IMR-90 (cell line): Measurements from ENCODE around the gene POFUT2. TPM values are rescaled to one million over a fixed set of nuclear protein-coding genes. Genes with fewer than 3 reads are reported as not detected.

ENCODE experiments used
- ATAC-seq: fragments of 200-7000 bp; cut with Tn5 transposase; 2 replicates; pipeline ENCODE4 v1.9.1; 2020; ENCODE audit warnings: low read depth, mild to moderate bottlenecking, moderate library complexity
- BruUV-seq: library from RNA; stranded (reverse); fragments of 400-500 nt; replicated peaks from 2 replicates; lab custom pipeline; 2021; lab: Mats Ljungman, UMichigan
- CTCF ChIA-PET: fragments of 300-600 bp; formaldehyde crosslinking; extraction: SDS; loops from one replicate; lab custom pipeline; 2021; ENCODE audit warnings: antibody characterized with exemption; lab: Yijun Ruan, JAX
- POLR2A ChIA-PET: fragments of 300-600 bp; sonication (Branson Sonifier 250); formaldehyde crosslinking; loops from one replicate; lab custom pipeline; 2022; ENCODE audit warnings: antibody characterized with exemption; ENCODE audit not compliant: unreplicated experiment; lab: Charles Lee
- DNase-seq: peaks from one replicate; pipeline ENCODE4 v3.0.0; 2013
- H2AFZ ChIP-seq: replicated peaks from 2 replicates; pipeline ENCODE3; 2013; ENCODE audit warnings: low read length, mild to moderate bottlenecking; ENCODE audit not compliant: poor library complexity
- H2AK5ac ChIP-seq: 2 replicates; pipeline ENCODE4 v1.6.1; 2013; ENCODE audit warnings: low read depth, low read length, inconsistent platforms
- H2AK9ac ChIP-seq: replicated peaks from 2 replicates; pipeline ENCODE3; 2013; ENCODE audit warnings: mild to moderate bottlenecking, low read depth, low read length, moderate library complexity; ENCODE audit not compliant: poor library complexity
- H2BK120ac ChIP-seq: 2 replicates; pipeline ENCODE4 v1.6.1; 2013; ENCODE audit warnings: low read depth, low read length, inconsistent platforms
- H2BK15ac ChIP-seq: 3 replicates; pipeline ENCODE4 v1.6.1; 2013; ENCODE audit warnings: low read depth, low read length, inconsistent platforms
- H2BK20ac ChIP-seq: 2 replicates; pipeline ENCODE4 v1.6.1; 2013; ENCODE audit warnings: low read depth, mild to moderate bottlenecking, inconsistent platforms, low read length, moderate library complexity
- H2BK5ac ChIP-seq: 2 replicates; pipeline ENCODE4 v1.6.1; 2013; ENCODE audit warnings: mild to moderate bottlenecking, low read depth, low read length, inconsistent platforms; ENCODE audit not compliant: poor library complexity, severe bottlenecking
- H3K14ac ChIP-seq: replicated peaks from 2 replicates; pipeline ENCODE4 v1.6.1; 2013; ENCODE audit warnings: low read depth, low read length, inconsistent platforms
- H3K18ac ChIP-seq: 2 replicates; pipeline ENCODE4 v1.6.1; 2013; ENCODE audit warnings: low read depth, low read length, control low read depth
- H3K23ac ChIP-seq: 2 replicates; pipeline ENCODE4 v1.6.1; 2013; ENCODE audit warnings: low read depth, low read length, inconsistent platforms
- H3K27ac ChIP-seq: 2 replicates; pipeline ENCODE4 v1.5.1; 2013; ENCODE audit warnings: mild to moderate bottlenecking, control low read depth, low read length; ENCODE audit not compliant: insufficient read depth
- H3K27me3 ChIP-seq: 2 replicates; pipeline ENCODE4 v1.6.1; 2013; ENCODE audit warnings: low read length; ENCODE audit not compliant: control insufficient read depth, insufficient read depth
- H3K36me3 ChIP-seq: 2 replicates; pipeline ENCODE4 v1.6.1; 2013; ENCODE audit warnings: low read length, mixed read lengths; ENCODE audit not compliant: control insufficient read depth, insufficient read depth
- H3K4ac ChIP-seq: 2 replicates; pipeline ENCODE4 v1.6.1; 2013; ENCODE audit warnings: low read depth, low read length, inconsistent platforms
- H3K4me1 ChIP-seq: 2 replicates; pipeline ENCODE4 v1.6.1; 2013; ENCODE audit warnings: low read length, mixed read lengths; ENCODE audit not compliant: control insufficient read depth, insufficient read depth
- H3K4me2 ChIP-seq: 2 replicates; pipeline ENCODE4 v1.6.1; 2013; ENCODE audit warnings: low read depth, mild to moderate bottlenecking, control low read depth, low read length, moderate library complexity
- H3K4me3 ChIP-seq: 2 replicates; pipeline ENCODE4 v1.5.1; 2013; ENCODE audit warnings: low read depth, mild to moderate bottlenecking, control low read depth, low read length, moderate library complexity; ENCODE audit not compliant: insufficient read depth
- H3K56ac ChIP-seq: 2 replicates; pipeline ENCODE4 v1.6.1; 2013; ENCODE audit warnings: low read length, inconsistent platforms; ENCODE audit not compliant: insufficient read depth; ENCODE audit errors: extremely low read depth
- H3K79me1 ChIP-seq, 2 experiments: 2 replicates each; pipeline ENCODE4 v1.6.1; 2013; ENCODE audit warnings: low read length in 2 of 2, inconsistent platforms in 1 of 2, low read depth in 1 of 2
- H3K9ac ChIP-seq: 2 replicates; pipeline ENCODE4 v1.6.1; 2013; ENCODE audit warnings: low read depth, low read length, control low read depth
- H3K9me1 ChIP-seq: 2 replicates; pipeline ENCODE4 v1.6.1; 2013; ENCODE audit warnings: low read length, inconsistent platforms; ENCODE audit not compliant: insufficient read depth
- H3K9me3 ChIP-seq: 2 replicates; pipeline ENCODE4 v1.6.1; 2013; ENCODE audit warnings: low read length; ENCODE audit not compliant: control insufficient read depth, insufficient read depth
- H4K20me1 ChIP-seq: 2 replicates; pipeline ENCODE4 v1.6.1; 2013; ENCODE audit warnings: low read length, inconsistent platforms; ENCODE audit not compliant: insufficient read depth
- H4K5ac ChIP-seq: 2 replicates; pipeline ENCODE4 v1.6.1; 2013; ENCODE audit warnings: mild to moderate bottlenecking, low read depth, low read length, control low read depth
- H4K8ac ChIP-seq, 2 experiments: 2 replicates each; pipeline ENCODE4 v1.6.1; 2013; ENCODE audit warnings: low read depth in 2 of 2, low read length in 2 of 2, control low read depth in 1 of 2, inconsistent platforms in 1 of 2
- H4K91ac ChIP-seq: 2 replicates; pipeline ENCODE4 v1.6.1; 2013; ENCODE audit warnings: low read depth, low read length, inconsistent platforms; ENCODE audit not compliant: insufficient read depth
- BHLHE40 ChIP-seq: fragments of 150-350 bp; IDR thresholded peaks from 2 replicates; pipeline ENCODE4 v1.6.1; 2016; ENCODE audit warnings: mild to moderate bottlenecking, low read depth, low read length
- CEBPB ChIP-seq: IDR thresholded peaks from 2 replicates; pipeline ENCODE4 v1.6.1; 2012; ENCODE audit warnings: low read depth, low read length, improper control_type of control experiment
- CHD1 ChIP-seq: IDR thresholded peaks from 2 replicates; pipeline ENCODE4 v1.6.1; 2012; ENCODE audit warnings: low read depth, low read length, improper control_type of control experiment
- ELK1 ChIP-seq: fragments of 150-350 bp; IDR thresholded peaks from 2 replicates; pipeline ENCODE4 v1.6.1; 2016; ENCODE audit warnings: low read depth, mild to moderate bottlenecking, low read length, moderate library complexity, borderline replicate concordance
- FOS ChIP-seq: fragments of 150-350 bp; IDR thresholded peaks from 2 replicates; pipeline ENCODE4 v1.6.1; 2016; ENCODE audit warnings: low read depth, low read length
- MAFK ChIP-seq: IDR thresholded peaks from 2 replicates; pipeline ENCODE4 v1.6.1; 2012; ENCODE audit warnings: low read depth, low read length, improper control_type of control experiment
- MAZ ChIP-seq: IDR thresholded peaks from 2 replicates; pipeline ENCODE4 v1.6.1; 2012; ENCODE audit warnings: low read depth, mild to moderate bottlenecking, low read length, improper control_type of control experiment, moderate library complexity, borderline replicate concordance
- MXI1 ChIP-seq: IDR thresholded peaks from 2 replicates; pipeline ENCODE4 v1.6.1; 2012; ENCODE audit warnings: low read depth, mild to moderate bottlenecking, low read length, moderate library complexity, borderline replicate concordance
- NFE2L2 ChIP-seq: fragments of 150-350 bp; IDR thresholded peaks from 2 replicates; pipeline ENCODE4 v1.6.1; 2016; ENCODE audit warnings: low read depth, mild to moderate bottlenecking, low read length
- POLR2A ChIP-seq: IDR thresholded peaks from 2 replicates; pipeline ENCODE4 v1.6.1; 2012; ENCODE audit warnings: mild to moderate bottlenecking, low read depth, low read length
- RAD21 ChIP-seq: IDR thresholded peaks from 2 replicates; pipeline ENCODE4 v1.6.1; 2012; ENCODE audit warnings: low read length, improper control_type of control experiment
- RCOR1 ChIP-seq: IDR thresholded peaks from 2 replicates; pipeline ENCODE4 v1.6.1; 2012; ENCODE audit warnings: mild to moderate bottlenecking, low read length, improper control_type of control experiment; ENCODE audit not compliant: insufficient replicate concordance
- RFX5 ChIP-seq: IDR thresholded peaks from 2 replicates; pipeline ENCODE4 v1.8.0; 2012; ENCODE audit warnings: low read depth, mild to moderate bottlenecking, low read length, moderate library complexity
- SMC3 ChIP-seq: fragments of 150-350 bp; IDR thresholded peaks from 2 replicates; pipeline ENCODE4 v1.6.1; 2016; ENCODE audit warnings: low read depth, mild to moderate bottlenecking, antibody characterized with exemption, low read length, moderate library complexity
- WGBS, 2 experiments: methylation state at CpG; one replicate each; pipeline versions ENCODE4 v1.1.5 to v1.1.7; 2013; ENCODE audit warnings: missing lambda C conversion rate in 2 of 2; ENCODE audit not compliant: insufficient read length in 1 of 2; ENCODE audit errors: extremely low coverage in 2 of 2; 5-methylcytosine and 5-hydroxymethylcytosine counted together
- dilution Hi-C: fragments of 300-500 bp; cut with HindIII; formaldehyde crosslinking; loops from one replicate; pipeline ENCODE4 v1.14.3; 2018; ENCODE audit warnings: low sequenced_read_pairs; ENCODE audit not compliant: unreplicated experiment
- in situ Hi-C: fragments of 300-500 bp; cut with MboI; formaldehyde crosslinking; loops from 3 replicates; pipeline ENCODE4 v1.14.3; 2019; ENCODE audit warnings: low sequenced_read_pairs, inconsistent platforms, mixed read lengths
- intact Hi-C: fragments of 100-400 bp; cut with micrococcal nuclease; formaldehyde crosslinking; loops from 2 replicates; pipeline ENCODE4 v1.10.0; 2022
- polyA plus RNA-seq, 3 experiments: library from polyadenylated mRNA; depleted of rRNA; stranded (reverse); fragments of >200 nt; gene quantifications; 2 replicates each; pipeline ENCODE4 v1.2.3, GENCODE V29; 2012; ENCODE audit warnings: low replicate concordance in 1 of 3
- total RNA-seq: library from RNA; depleted of rRNA; stranded (reverse); fragments of >200 nt; gene quantifications from 2 replicates; pipeline ENCODE4 v1.2.3, GENCODE V29; 2012
- TF ChIP-seq, protein P1 (sequence below): conservative IDR thresholded peaks from 2 replicates; pipeline ENCODE4 v1.5.1; 2012; ENCODE audit warnings: mild to moderate bottlenecking, low read depth, low read length, improper control_type of control experiment
- TF ChIP-seq, protein P2 (sequence below): fragments of 150-350 bp; IDR thresholded peaks from 2 replicates; pipeline ENCODE4 v1.6.1; 2017; ENCODE audit warnings: mild to moderate bottlenecking, antibody characterized with exemption, low read length, low read depth

POFUT2 gene
- total and polyA plus RNA-seq, 2 of the 4 experiments (the other 2 are of a cell fraction), result 18.8 to 59.3 TPM

DNA sequence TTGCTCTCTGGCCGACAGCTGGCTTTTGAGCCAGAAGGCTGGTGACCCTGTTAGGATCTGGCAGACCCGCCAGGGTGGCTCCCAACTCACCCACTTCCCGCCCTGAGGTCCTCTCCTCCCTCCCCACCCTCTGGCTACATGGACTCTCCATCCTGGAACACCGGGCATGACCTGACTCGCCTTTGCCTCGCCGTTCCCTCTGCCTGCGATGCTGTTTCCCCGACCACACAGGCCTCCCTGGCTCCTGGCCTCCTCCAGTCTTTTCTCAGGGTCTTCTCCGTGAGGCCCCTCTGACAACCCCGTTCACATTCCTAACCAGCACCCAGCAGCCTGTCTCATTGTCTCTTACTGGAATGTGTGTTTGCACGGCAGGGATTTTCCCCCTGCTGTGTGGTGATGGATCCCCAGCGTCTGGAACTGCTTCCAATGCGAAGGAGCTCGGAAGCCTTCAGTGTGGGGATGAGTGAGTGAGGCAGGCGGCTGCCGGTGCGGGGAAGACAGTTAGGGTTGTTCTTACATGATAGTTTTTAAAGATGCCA is 46.0 kb upstream of the POFUT2 start:
- H4K8ac ChIP-seq, result peak overlapping the region; percentile 34 to 82; a peak in 3 of 4 replicates
- H3K9me1 ChIP-seq, result peaks cover 12% of the 10 kb centered on the region; the same call in 1 of the 2 replicates
- 0 out of 2 replicates have a peak overlapping the region, but pooled peaks have one; percentile 12 for H3K9ac ChIP-seq
- peak overlapping the region; percentile 1 for H2BK5ac ChIP-seq
- H4K5ac ChIP-seq, result peak overlapping the region; percentile 0
- H3K9me3 ChIP-seq, result no peaks in the 10 kb centered on the region
- H3K23ac ChIP-seq, result 0 out of 2 replicates have a peak overlapping the region, but pooled peaks have one; percentile 32
- intact Hi-C loops (no loop called here), dilution Hi-C loops (no loop called here), in situ Hi-C loops (no loop called here)
- peak overlapping the region; percentile 83 for H2BK20ac ChIP-seq
- no peaks in the 10 kb centered on the region for H3K36me3 ChIP-seq
- BruUV-seq, result no TSS peak
- no peak overlapping the region for H3K4me2 ChIP-seq
- H3K4me3 ChIP-seq, result no peak overlapping the region
- H3K56ac ChIP-seq, result no peak overlapping the region
- peak overlapping the region; percentile 44; the same call in 2 of the 3 replicates for H2BK15ac ChIP-seq
- 71% methylated on average over 8 of the region's 18 CpGs; no CpG with 5 or more reads in 1 of the 2 experiments for WGBS, 2 experiments
- CTCF ChIA-PET, result no interaction called here
- H3K14ac ChIP-seq, result peak overlapping the region; percentile 27
- ATAC-seq, result no peak
- peak overlapping the region; percentile 72 for H3K18ac ChIP-seq
- POLR2A ChIA-PET, result no interaction called here
- H3K4ac ChIP-seq, result peak overlapping the region; percentile 88
- H2AK9ac ChIP-seq, result peak overlapping the region; percentile 74
- H2BK120ac ChIP-seq, result peak overlapping the region; percentile 88
- peak overlapping the region; percentile 11; the same call in 1 of the 2 replicates for H3K27ac ChIP-seq
- H2AK5ac ChIP-seq, result peak overlapping the region; percentile 93
- no peaks in the 10 kb centered on the region for H3K27me3 ChIP-seq
- DNase-seq, result peak; percentile 57
- H4K20me1 ChIP-seq, result no peaks in the 10 kb centered on the region
- H2AFZ ChIP-seq, result peak overlapping the region; percentile 46
- H4K91ac ChIP-seq, result peak overlapping the region; percentile 92
- no peak for TF ChIP-seq MAFK
- TF ChIP-seq RFX5, result no peak
- no peak for TF ChIP-seq NFE2L2
- TF ChIP-seq, protein P1, sequence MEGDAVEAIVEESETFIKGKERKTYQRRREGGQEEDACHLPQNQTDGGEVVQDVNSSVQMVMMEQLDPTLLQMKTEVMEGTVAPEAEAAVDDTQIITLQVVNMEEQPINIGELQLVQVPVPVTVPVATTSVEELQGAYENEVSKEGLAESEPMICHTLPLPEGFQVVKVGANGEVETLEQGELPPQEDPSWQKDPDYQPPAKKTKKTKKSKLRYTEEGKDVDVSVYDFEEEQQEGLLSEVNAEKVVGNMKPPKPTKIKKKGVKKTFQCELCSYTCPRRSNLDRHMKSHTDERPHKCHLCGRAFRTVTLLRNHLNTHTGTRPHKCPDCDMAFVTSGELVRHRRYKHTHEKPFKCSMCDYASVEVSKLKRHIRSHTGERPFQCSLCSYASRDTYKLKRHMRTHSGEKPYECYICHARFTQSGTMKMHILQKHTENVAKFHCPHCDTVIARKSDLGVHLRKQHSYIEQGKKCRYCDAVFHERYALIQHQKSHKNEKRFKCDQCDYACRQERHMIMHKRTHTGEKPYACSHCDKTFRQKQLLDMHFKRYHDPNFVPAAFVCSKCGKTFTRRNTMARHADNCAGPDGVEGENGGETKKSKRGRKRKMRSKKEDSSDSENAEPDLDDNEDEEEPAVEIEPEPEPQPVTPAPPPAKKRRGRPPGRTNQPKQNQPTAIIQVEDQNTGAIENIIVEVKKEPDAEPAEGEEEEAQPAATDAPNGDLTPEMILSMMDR, result no peak
- TF ChIP-seq MXI1, result no peak
- no peak for TF ChIP-seq POLR2A
- TF ChIP-seq, protein P2, sequence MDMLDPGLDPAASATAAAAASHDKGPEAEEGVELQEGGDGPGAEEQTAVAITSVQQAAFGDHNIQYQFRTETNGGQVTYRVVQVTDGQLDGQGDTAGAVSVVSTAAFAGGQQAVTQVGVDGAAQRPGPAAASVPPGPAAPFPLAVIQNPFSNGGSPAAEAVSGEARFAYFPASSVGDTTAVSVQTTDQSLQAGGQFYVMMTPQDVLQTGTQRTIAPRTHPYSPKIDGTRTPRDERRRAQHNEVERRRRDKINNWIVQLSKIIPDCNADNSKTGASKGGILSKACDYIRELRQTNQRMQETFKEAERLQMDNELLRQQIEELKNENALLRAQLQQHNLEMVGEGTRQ, result no peak
- TF ChIP-seq MAZ, result no peak
- no peak for TF ChIP-seq SMC3
- TF ChIP-seq ELK1, result no peak
- no peak for TF ChIP-seq FOS
- TF ChIP-seq RAD21, result no peak
- TF ChIP-seq CHD1, result no peak
- TF ChIP-seq CEBPB, result no peak
- no peak for TF ChIP-seq BHLHE40
- TF ChIP-seq RCOR1, result no peak
- H3K4me1 ChIP-seq, result peaks cover 38% of the 10 kb centered on the region
- peaks cover 0 to 7% of the 10 kb centered on the region in 2 experiments; a peak in 1 of 4 replicates for H3K79me1 ChIP-seq
